Subcutaneous adipose tissue (tissue), 4 donors: ENCODE results near the gene BNIP3. TPM values are rescaled to one million over a fixed set of nuclear protein-coding genes. Genes with fewer than 3 reads are reported as not detected.

Experiments
- total RNA-seq, 4 donors: library from RNA; depleted of rRNA; stranded (reverse); fragments of >200 nt; gene quantifications; one replicate each; pipeline ENCODE4 v1.1.0, GENCODE V29; 2016
- TF ChIP-seq, protein P1 (sequence below): fragments of 450-650 bp; IDR thresholded peaks from one replicate; pipeline ENCODE4 v1.5.1; 2016; ENCODE audit warnings: low read depth, mild to moderate bottlenecking, control low read depth, antibody characterized with exemption, moderate library complexity

Gene BNIP3
- total RNA-seq, 4 donors from 2014 or later: 126 to 186 (median 157) TPM

DNA sequence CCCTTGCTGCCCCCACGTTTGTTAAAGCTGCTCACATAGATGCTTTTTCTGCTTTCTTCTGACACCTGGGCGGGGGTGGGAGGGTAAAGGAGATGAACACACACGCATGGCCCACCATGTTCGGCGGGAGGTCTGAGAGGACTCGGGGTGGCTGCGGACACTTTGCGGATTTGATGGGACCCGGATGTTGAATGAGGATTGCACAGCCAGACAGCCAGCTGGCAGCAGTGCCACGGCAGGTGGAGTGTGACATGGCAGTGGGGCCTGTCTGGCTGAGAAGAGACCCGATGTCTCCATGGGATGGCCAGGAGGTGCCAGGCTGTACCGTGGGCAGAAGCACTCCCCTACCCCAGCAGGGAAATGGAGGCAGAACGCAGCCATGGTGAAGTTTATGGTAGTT, 49.7 kb downstream of the BNIP3 start:
- TF ChIP-seq, protein P1, sequence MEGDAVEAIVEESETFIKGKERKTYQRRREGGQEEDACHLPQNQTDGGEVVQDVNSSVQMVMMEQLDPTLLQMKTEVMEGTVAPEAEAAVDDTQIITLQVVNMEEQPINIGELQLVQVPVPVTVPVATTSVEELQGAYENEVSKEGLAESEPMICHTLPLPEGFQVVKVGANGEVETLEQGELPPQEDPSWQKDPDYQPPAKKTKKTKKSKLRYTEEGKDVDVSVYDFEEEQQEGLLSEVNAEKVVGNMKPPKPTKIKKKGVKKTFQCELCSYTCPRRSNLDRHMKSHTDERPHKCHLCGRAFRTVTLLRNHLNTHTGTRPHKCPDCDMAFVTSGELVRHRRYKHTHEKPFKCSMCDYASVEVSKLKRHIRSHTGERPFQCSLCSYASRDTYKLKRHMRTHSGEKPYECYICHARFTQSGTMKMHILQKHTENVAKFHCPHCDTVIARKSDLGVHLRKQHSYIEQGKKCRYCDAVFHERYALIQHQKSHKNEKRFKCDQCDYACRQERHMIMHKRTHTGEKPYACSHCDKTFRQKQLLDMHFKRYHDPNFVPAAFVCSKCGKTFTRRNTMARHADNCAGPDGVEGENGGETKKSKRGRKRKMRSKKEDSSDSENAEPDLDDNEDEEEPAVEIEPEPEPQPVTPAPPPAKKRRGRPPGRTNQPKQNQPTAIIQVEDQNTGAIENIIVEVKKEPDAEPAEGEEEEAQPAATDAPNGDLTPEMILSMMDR: no peak

DNA sequence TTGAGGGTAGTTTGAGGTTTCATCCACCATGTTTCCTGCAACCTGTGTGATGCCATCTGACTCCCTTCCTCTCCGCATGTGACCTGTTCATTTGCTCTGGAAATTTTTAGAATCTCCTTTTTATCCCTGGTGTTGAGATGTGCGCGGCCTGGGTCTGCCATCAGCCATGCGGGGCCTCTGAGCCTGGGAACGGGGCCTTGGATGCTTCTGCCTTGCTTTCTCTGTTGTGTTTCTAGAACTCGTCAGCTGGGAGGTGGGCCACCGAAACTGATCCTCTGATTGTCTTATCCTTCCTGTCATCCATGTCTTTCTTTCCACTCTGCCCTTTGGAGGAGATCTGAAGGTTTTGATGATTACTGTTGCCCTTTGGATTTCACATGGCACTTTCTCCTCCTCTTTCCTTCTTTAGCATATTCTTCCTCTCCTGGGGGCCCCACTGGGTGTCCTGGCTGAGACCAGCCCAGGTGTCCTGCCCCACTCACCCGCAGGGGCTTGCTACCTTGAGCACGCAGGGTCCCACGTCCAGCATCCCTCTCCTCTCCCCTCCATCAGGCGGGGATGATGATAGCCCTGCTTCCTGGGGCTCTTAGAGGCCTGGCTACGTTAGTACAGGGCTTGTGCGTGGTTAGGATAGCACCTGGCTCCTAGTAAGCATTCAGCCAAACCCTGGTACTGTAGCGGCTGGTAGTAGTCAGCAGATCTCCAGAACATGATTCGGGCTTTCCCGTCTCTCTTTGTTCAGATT, 51.0 kb downstream of the BNIP3 start:
- TF ChIP-seq, protein P1: no peak

DNA sequence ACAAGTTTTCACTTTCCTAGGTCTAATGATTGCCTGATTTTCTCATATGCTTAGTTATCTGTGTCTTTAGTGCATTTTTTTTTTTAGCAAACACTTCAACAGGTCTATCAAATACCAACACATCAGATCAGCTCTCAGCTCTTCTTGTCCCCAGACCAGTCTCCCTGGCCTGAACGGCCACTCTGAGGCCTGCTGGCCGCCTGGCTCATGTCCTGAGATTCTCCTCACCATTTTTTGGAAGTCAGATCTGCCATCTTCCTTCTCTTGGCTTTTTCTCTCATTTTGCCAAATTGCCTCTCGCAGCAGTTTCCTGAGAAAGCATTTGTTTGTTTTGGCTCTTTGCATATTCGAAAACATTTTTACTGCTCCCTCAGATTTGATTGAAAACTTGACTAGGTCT, 51.6 kb downstream of the BNIP3 start:
- TF ChIP-seq, protein P1: no peak

DNA sequence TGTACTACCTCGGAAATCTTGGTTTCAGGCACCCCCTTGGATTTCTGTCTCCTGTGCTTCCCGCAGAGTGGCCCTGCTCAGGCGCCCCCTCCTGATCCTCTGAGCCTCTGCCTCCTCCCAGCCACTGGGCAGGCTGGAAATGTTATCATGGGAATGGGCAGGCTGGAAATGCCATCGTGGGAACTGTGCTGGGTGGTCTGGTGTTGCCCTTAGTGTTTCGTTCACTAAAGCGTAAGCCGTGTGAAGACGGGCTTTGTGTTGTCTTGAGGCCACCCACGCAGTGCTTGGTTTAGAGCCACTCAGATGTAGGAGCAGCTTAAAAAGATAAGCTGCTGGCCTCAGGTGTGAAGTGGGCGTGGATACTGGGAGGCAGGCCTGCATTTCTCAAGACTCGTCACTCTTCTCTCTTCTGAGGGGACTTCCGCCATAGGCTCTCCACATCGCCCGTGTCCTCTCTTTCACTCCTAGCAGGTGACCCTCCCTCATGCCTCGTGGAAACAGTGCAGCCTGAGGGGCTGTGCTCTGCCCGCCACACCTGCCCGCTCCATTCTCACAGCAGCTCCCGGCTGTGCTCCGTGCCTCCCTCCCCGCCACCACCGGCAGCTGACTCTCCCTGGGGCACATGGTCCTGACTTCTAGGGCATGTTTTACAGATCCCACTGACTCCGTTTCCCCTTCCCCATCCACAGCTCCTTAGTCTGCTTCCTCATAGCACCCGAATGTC, 52.4 kb downstream of the BNIP3 start:
- TF ChIP-seq, protein P1: no peak

DNA sequence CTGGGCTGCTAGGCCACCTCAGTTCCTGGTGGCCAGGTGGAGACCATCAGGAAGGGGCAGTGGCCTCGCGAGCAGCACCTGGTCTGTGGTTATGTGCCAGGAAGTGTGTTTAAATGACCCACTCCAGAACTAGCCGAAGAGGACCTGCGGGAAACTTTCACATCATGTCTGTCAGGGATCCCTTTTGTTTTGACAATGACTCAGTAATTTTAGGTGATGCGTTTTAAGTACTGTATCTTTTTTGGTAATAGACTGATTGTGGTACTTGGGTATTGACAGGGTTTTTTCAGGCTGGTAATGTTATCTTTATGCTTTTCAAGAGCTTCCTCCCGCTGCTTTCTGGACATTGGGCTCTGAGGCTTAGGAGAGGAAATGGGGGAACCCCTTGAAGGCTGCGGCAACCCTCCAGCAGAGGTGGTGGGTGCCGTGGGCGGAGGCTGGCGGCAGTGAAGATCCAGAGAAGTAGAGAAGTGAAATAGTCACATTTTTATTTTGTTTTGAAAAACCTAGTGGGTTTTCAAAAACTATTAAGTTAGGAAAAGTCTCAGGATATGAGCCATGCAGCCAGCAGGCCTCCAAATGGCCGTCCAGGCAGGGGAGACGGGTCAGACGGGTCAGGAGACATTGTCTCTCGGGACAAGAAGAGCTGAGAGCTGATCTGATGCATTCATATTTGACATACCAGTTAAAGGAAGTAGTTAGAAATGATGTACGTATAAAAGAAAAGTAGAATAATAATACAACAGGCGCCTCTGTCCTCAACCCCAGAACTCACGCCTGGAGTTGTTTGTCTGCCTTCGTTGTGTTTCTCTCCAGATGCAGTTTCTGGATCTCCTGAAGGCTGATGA, 53.3 kb downstream of the BNIP3 start:
- TF ChIP-seq, protein P1: no peak

DNA sequence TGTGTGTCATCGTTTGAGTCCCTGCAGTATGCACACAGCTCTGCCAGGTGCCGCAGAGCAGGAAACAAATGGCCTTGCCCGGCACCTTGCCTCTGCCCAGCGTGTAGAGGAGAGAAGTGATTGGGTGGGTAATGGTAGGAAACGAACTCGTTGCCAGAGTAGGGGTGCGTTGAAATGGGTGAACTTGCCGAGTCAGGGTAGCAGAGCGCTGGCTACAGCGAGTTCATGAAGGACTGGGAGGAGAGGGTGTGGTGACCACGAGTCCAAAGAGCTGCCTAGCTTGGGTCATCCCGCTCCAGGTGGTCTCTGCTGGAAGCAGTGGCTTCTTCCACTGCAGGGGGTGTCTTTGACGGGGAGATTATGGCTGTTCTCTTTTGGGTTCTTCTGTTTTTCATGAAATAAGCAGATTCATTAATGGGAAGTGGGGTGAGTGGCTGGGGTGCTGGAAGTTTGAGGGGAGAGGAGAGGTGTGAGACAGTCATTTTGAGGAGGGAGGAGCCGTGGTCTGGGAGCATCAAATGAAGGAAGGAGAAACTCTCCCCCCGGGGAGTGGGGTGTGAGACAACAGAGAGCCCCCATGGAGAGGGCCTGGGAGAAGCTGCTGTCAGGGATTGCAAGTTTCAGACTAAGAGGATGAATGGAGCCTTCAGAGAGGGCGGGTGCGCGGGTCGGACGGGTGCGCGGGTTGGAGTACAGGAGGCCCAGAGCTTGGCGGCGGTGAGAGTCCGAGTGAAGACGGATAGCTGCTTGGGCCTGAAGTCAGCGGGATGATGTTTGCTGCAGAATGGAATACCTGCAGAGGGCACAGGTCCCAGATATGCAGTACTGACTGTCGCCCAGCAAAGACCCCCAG, 54.8 kb downstream of the BNIP3 start:
- TF ChIP-seq, protein P1: no peak
